HCT116 (cell line): ENCODE data around the gene VIPR1. TPM values are rescaled to one million over a fixed set of nuclear protein-coding genes. Genes with fewer than 3 reads are reported as not detected.

Source experiments
- ATAC-seq: fragments of 200-7000 bp; cut with Tn5 transposase; 2 replicates; pipeline ENCODE4 v1.9.1; 2020; ENCODE audit warnings: mild to moderate bottlenecking, moderate library complexity
- BruUV-seq: library from RNA; stranded (reverse); fragments of 400-500 nt; replicated peaks from 2 replicates; lab custom pipeline; 2021; lab: Mats Ljungman, UMichigan
- CTCF ChIA-PET: fragments of 300-600 bp; sonication (Branson Sonifier 250); formaldehyde crosslinking; loops from one replicate; lab custom pipeline; 2021; ENCODE audit warnings: antibody characterized with exemption; lab: Charles Lee
- POLR2A ChIA-PET: fragments of 300-600, 350-600 bp; sonication (Branson Sonifier 250); formaldehyde crosslinking; loops from one replicate; lab custom pipeline; 2021; ENCODE audit warnings: antibody characterized with exemption; lab: Charles Lee
- RAD21 ChIA-PET, 2 experiments: fragments of 300-600 bp; sonication (Branson Sonifier 250); formaldehyde crosslinking; loops; one replicate each; lab custom pipeline; 2023; ENCODE audit warnings: low total read pairs in 2 of 2; ENCODE audit not compliant: uncharacterized antibody in 2 of 2, unreplicated experiment in 2 of 2, low non-redundant PET in 1 of 2; lab: Charles Lee
- DNase-seq: peaks from one replicate; pipeline ENCODE4 v3.0.0-alpha.2; 2010; ENCODE audit warnings: low read depth, low spot score
- H2AFZ ChIP-seq: fragments of 200-600 bp; shearing (Covaris generic), sonication (generic); 2 replicates; pipeline ENCODE4 v1.6.1; 2017; ENCODE audit warnings: low read depth, mixed run types, mixed read lengths, antibody characterized with exemption, low read length; ENCODE audit not compliant: poor library complexity, severe bottlenecking
- H3K27ac ChIP-seq: 2 replicates; pipeline ENCODE4 v1.5.1; 2012; ENCODE audit warnings: low read depth, low read length
- H3K27me3 ChIP-seq: fragments of 200-600 bp; sonication (generic); 2 replicates; pipeline ENCODE4 v1.6.1; 2016; ENCODE audit warnings: mixed run types, low read length, mixed read lengths; ENCODE audit not compliant: insufficient read depth
- H3K36me3 ChIP-seq, 2 experiments: fragments of 200-500 bp in 1 of 2; fragments of 200-600 bp in 1 of 2; sonication (Bioruptor generic) in 1 of 2; sonication (generic) in 1 of 2; 2 replicates each; pipeline versions ENCODE4 v1.5.1 to v1.6.1; 2014 to 2016; ENCODE audit warnings: low read length in 2 of 2, inconsistent platforms in 1 of 2, mixed read lengths in 1 of 2, mixed run types in 1 of 2; ENCODE audit not compliant: insufficient read depth in 2 of 2, control insufficient read depth in 1 of 2
- H3K4me1 ChIP-seq, 2 experiments: fragments of 200-600 bp in 1 of 2; sonication (generic) in 1 of 2; 2 replicates each; pipeline versions ENCODE4 v1.5.1 to v1.6.1; 2012 to 2017; ENCODE audit warnings: low read length in 2 of 2, inconsistent platforms in 1 of 2, mild to moderate bottlenecking in 1 of 2, mixed read lengths in 1 of 2, mixed run types in 1 of 2, moderate library complexity in 1 of 2; ENCODE audit not compliant: insufficient read depth in 2 of 2, control insufficient read depth in 1 of 2
- H3K4me2 ChIP-seq: fragments of 200-600 bp; sonication (generic); 2 replicates; pipeline ENCODE4 v1.6.1; 2017; ENCODE audit warnings: mixed run types, low read length, mixed read lengths
- H3K4me3 ChIP-seq, 2 experiments: fragments of 200-600 bp in 1 of 2; sonication (generic) in 1 of 2; replicated peaks in 1 of 2; 2 replicates each; pipeline ENCODE4 v1.5.1; 2011 to 2016; ENCODE audit warnings: low read length in 2 of 2, control low read depth in 1 of 2, low read depth in 1 of 2, mild to moderate bottlenecking in 1 of 2, mixed read lengths in 1 of 2, mixed run types in 1 of 2
- H3K79me2 ChIP-seq: fragments of 200-600 bp; sonication (generic); 2 replicates; pipeline ENCODE4 v1.6.1; 2017; ENCODE audit warnings: mild to moderate bottlenecking, mixed run types, low read length, moderate library complexity, mixed read lengths; ENCODE audit not compliant: insufficient read depth
- H3K9ac ChIP-seq: fragments of 200-600 bp; sonication (generic); 2 replicates; pipeline ENCODE4 v1.6.1; 2016; ENCODE audit warnings: low read length, mixed read lengths
- H3K9me2 ChIP-seq: fragments of 200-600 bp; sonication (generic), shearing (Covaris generic); 2 replicates; pipeline ENCODE4 v1.6.1; 2017; ENCODE audit warnings: mixed run types, mild to moderate bottlenecking, moderate library complexity; ENCODE audit not compliant: insufficient read depth
- H3K9me3 ChIP-seq, 2 experiments: fragments of 200-500 bp in 1 of 2; fragments of 200-600 bp in 1 of 2; sonication (Bioruptor generic) in 1 of 2; sonication (generic) in 1 of 2; 2 replicates each; pipeline ENCODE4 v1.6.1; 2014 to 2017; ENCODE audit warnings: low read length in 2 of 2, mixed read lengths in 2 of 2, inconsistent platforms in 1 of 2, low read depth in 1 of 2, mild to moderate bottlenecking in 1 of 2, mixed run types in 1 of 2, moderate library complexity in 1 of 2; ENCODE audit not compliant: control insufficient read depth in 1 of 2, insufficient read depth in 1 of 2
- H4K20me1 ChIP-seq: fragments of 200-600 bp; sonication (generic), shearing (Covaris generic); 2 replicates; pipeline ENCODE4 v1.6.1; 2017; ENCODE audit warnings: mixed run types, mild to moderate bottlenecking, moderate library complexity; ENCODE audit not compliant: insufficient read depth
- CBX3 ChIP-seq: IDR thresholded peaks from 2 replicates; pipeline ENCODE4 v1.6.1; 2012; ENCODE audit warnings: low read depth
- EGR1 ChIP-seq: IDR thresholded peaks from 2 replicates; pipeline ENCODE4 v1.6.1; 2012; ENCODE audit warnings: low read depth
- ELF1 ChIP-seq: IDR thresholded peaks from 2 replicates; pipeline ENCODE4 v1.6.1; 2012; ENCODE audit warnings: low read depth, borderline replicate concordance
- MAX ChIP-seq: IDR thresholded peaks from 2 replicates; pipeline ENCODE4 v1.6.1; 2012
- POLR2AphosphoS5 ChIP-seq: IDR thresholded peaks from 2 replicates; pipeline ENCODE4 v1.6.1; 2011; ENCODE audit warnings: mild to moderate bottlenecking, low read depth, low read length, moderate library complexity
- RAD21 ChIP-seq: IDR thresholded peaks from 2 replicates; pipeline ENCODE4 v1.6.1; 2012; ENCODE audit warnings: low read depth, mild to moderate bottlenecking
- YY1 ChIP-seq: IDR thresholded peaks from 2 replicates; pipeline ENCODE4 v1.6.1; 2011; ENCODE audit warnings: low read length, low read depth, moderate library complexity, mild to moderate bottlenecking; ENCODE audit not compliant: insufficient replicate concordance; ENCODE audit errors: extremely low read depth
- ZBTB33 ChIP-seq: IDR thresholded peaks from 2 replicates; pipeline ENCODE4 v1.6.1; 2011; ENCODE audit warnings: mild to moderate bottlenecking, low read length, moderate library complexity; ENCODE audit not compliant: insufficient replicate concordance; ENCODE audit errors: extremely low read depth
- ZNF274 ChIP-seq: fragments of 200-500 bp; sonication (Bioruptor generic); IDR thresholded peaks from 2 replicates; pipeline ENCODE4 v1.6.1; 2014; ENCODE audit warnings: mild to moderate bottlenecking, low read depth, low read length, inconsistent platforms
- intact Hi-C: fragments of 100-400 bp; cut with micrococcal nuclease; formaldehyde crosslinking; loops from 2 replicates; pipeline ENCODE4 v1.10.0; 2022
- total RNA-seq: library from RNA; stranded (reverse); gene quantifications from one replicate; pipeline ENCODE4 v1.2.1, GENCODE V29; 2021; ENCODE audit not compliant: unreplicated experiment

Gene VIPR1
- total RNA-seq, 1 experiment from 2014 or later: 9.6 TPM

GRCh38 chr3:42497009-42497731 lies 5.3 kb upstream of the VIPR1 start (continued):
- no peak for TF ChIP-seq MAX
- no peak for TF ChIP-seq ZBTB33

GRCh38 chr3:42498034-42498433 lies 4.4 kb upstream of the VIPR1 start:
- intact Hi-C loops: no loop called here

More at GRCh38 chr3:42498034-42498433, 4.4 kb upstream of the VIPR1 start:
- DNase-seq (no peak), ATAC-seq (no peak)
- Histone ChIP-seq H3K9ac (no peak overlapping the region), H3K79me2 (no peaks in the 10 kb centered on the region), H3K4me3 (no peak overlapping the region), H3K9me2 (no peaks in the 10 kb centered on the region), H3K4me1 (peaks cover 18 to 69% of the 10 kb centered on the region in 2 experiments), H3K36me3 (no peaks in the 10 kb centered on the region), H3K4me2 (peak overlapping the region; percentile 78), H3K27me3 (no peaks in the 10 kb centered on the region), H4K20me1 (no peaks in the 10 kb centered on the region), H2AFZ (no peak overlapping the region), H3K27ac (no peak overlapping the region), H3K9me3 (no peaks in the 10 kb centered on the region)
- TF ChIP-seq ZNF274 (no peak), CBX3 (no peak), ELF1 (no peak), EGR1 (no peak), ZBTB33 (no peak), RAD21 (no peak), YY1 (no peak), POLR2AphosphoS5 (no peak)
- no TSS peak for BruUV-seq
- CTCF ChIA-PET: interaction anchor here (1.4 kb wide), 1 partner anchor 45 kb away, joined by 3 read pairs; no protein-coding TSS in a partner anchor
- POLR2A ChIA-PET: no interaction called here
- RAD21 ChIA-PET: no interaction called here
